Chondrocyte (in vitro differentiated cells): Measurements from ENCODE around the gene NOSTRIN. TPM values are rescaled to one million over a fixed set of nuclear protein-coding genes. Genes with fewer than 3 reads are reported as not detected.

ENCODE experiments used
- DNase-seq: peaks from one replicate; pipeline ENCODE4 v3.0.0; 2021; ENCODE audit warnings: mixed read lengths, low spot score
- H3K27ac Mint-ChIP-seq: one replicate; pipeline ENCODE4 v1.8.0; 2021; ENCODE audit warnings: mild to moderate bottlenecking, moderate library complexity, mixed read lengths; ENCODE audit not compliant: unreplicated experiment
- H3K27me3 Mint-ChIP-seq: 2 replicates; pipeline ENCODE4 v1.8.0; 2021; ENCODE audit warnings: low read depth, mixed read lengths
- H3K36me3 Mint-ChIP-seq: 2 replicates; pipeline ENCODE4 v1.8.0; 2021; ENCODE audit warnings: low read depth, mixed read lengths
- H3K4me1 Mint-ChIP-seq: 2 replicates; pipeline ENCODE4 v1.8.0; 2021; ENCODE audit warnings: low read depth, mild to moderate bottlenecking, mixed read lengths
- H3K4me3 Mint-ChIP-seq: one replicate; pipeline ENCODE4 v1.8.0; 2021; ENCODE audit warnings: mild to moderate bottlenecking, moderate library complexity, mixed read lengths; ENCODE audit not compliant: unreplicated experiment
- H3K9me3 Mint-ChIP-seq: 2 replicates; pipeline ENCODE4 v1.8.0; 2021; ENCODE audit warnings: low read depth, mixed read lengths
- total RNA-seq: library from RNA; stranded (reverse); gene quantifications from 3 replicates; pipeline ENCODE4 v1.2.1, GENCODE V29; 2021
- TF ChIP-seq, protein P1 (sequence below): fragments of 200-600 bp; sonication (generic); IDR thresholded peaks from 2 replicates; pipeline ENCODE4 v1.5.0; 2021; ENCODE audit warnings: antibody characterized with exemption, mild to moderate bottlenecking, moderate library complexity

NOSTRIN gene
- total RNA-seq, 1 donor from 2014 or later: 0.27 TPM

DNA sequence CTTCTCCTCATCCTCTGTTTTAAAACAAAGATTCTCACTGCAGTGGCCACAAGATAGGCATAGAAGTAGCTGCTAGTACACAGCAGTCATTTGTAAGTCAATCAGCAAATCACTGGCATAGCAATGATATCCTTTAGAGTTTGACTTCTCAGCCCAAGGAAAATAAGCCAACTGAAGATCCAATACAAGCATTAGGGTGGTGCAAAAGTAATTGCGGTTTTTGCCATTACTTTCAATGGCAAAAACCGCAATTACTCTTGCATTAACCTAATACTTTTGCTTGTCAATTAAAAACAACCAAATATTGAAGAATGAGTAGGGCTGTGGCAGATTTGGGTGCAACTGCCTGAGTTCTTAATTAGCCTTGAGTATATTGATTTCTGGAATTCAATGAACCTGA is 101.5 kb downstream of the NOSTRIN start:
- H3K9me3 Mint-ChIP-seq: no peaks in the 10 kb centered on the region
- no peak overlapping the region for H3K27ac Mint-ChIP-seq
- no peak for DNase-seq
- H3K4me1 Mint-ChIP-seq: no peaks in the 10 kb centered on the region
- no peak overlapping the region for H3K4me3 Mint-ChIP-seq
- TF ChIP-seq, protein P1, sequence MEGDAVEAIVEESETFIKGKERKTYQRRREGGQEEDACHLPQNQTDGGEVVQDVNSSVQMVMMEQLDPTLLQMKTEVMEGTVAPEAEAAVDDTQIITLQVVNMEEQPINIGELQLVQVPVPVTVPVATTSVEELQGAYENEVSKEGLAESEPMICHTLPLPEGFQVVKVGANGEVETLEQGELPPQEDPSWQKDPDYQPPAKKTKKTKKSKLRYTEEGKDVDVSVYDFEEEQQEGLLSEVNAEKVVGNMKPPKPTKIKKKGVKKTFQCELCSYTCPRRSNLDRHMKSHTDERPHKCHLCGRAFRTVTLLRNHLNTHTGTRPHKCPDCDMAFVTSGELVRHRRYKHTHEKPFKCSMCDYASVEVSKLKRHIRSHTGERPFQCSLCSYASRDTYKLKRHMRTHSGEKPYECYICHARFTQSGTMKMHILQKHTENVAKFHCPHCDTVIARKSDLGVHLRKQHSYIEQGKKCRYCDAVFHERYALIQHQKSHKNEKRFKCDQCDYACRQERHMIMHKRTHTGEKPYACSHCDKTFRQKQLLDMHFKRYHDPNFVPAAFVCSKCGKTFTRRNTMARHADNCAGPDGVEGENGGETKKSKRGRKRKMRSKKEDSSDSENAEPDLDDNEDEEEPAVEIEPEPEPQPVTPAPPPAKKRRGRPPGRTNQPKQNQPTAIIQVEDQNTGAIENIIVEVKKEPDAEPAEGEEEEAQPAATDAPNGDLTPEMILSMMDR: no peak
- peaks cover 8% of the 10 kb centered on the region for H3K27me3 Mint-ChIP-seq
- H3K36me3 Mint-ChIP-seq: no peaks in the 10 kb centered on the region

DNA sequence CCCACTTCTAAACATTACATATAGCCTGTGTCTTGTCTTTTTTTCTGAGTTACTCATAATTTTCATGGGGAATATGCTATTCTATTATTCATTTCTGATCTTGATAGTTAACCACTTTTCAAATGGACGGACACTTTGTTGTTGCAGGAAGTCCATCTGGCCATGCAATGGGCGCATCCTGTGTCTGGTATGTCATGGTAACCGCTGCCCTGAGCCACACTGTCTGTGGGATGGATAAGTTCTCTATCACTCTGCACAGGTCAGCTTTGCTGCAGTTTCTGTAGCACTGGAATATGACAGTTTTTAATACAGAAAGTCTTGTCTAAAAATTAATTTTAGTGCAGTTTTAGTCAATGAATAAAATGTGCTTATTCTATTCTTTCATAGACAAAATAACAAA is 101.9 kb downstream of the NOSTRIN start:
- Mint-ChIP-seq H3K9me3 (no peaks in the 10 kb centered on the region), H3K27me3 (peaks cover 8% of the 10 kb centered on the region), H3K4me3 (no peak overlapping the region), H3K36me3 (no peaks in the 10 kb centered on the region), H3K27ac (no peak overlapping the region), H3K4me1 (no peaks in the 10 kb centered on the region)
- TF ChIP-seq, protein P1: no peak
- DNase-seq: no peak

DNA sequence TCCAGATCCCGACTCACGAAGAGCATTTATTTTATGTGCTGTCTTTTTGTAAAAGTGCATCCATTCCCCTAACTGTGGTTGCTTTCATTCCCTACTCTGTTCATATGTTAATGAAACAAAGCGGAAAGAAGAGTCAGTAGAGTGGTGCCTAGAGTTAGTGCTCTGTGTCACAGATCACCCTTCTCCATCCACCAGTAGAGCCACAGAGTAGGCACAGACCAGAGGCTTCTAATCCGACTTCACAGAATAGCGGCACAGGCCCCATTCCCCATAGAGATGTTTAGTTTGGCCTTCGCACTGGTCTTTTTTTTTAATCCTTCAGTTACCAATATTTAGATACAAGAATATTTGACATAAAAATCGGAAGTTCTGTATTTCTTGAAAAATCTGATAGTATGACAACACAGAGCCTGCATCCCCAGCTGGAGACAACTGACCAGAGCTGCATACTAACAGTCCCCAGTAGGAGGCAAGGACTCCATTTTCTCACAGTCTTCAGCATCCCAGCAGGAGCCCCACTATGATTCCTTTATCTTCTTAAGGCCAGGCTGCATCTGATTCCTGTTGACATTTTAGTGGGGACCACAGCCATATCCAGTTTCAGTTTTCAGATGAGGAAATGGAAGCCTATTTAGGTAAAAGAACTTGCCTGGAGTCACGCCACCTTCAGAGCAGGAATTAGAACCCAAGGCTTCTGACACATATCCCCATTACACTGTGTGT is 105.7 kb downstream of the NOSTRIN start:
- no peaks in the 10 kb centered on the region for H3K9me3 Mint-ChIP-seq
- no peak for DNase-seq
- H3K27me3 Mint-ChIP-seq: peaks cover 26% of the 10 kb centered on the region
- no peak overlapping the region for H3K27ac Mint-ChIP-seq
- TF ChIP-seq, protein P1: no peak
- H3K36me3 Mint-ChIP-seq: no peaks in the 10 kb centered on the region
- H3K4me1 Mint-ChIP-seq: peaks cover 5% of the 10 kb centered on the region
- H3K4me3 Mint-ChIP-seq: no peak overlapping the region

DNA sequence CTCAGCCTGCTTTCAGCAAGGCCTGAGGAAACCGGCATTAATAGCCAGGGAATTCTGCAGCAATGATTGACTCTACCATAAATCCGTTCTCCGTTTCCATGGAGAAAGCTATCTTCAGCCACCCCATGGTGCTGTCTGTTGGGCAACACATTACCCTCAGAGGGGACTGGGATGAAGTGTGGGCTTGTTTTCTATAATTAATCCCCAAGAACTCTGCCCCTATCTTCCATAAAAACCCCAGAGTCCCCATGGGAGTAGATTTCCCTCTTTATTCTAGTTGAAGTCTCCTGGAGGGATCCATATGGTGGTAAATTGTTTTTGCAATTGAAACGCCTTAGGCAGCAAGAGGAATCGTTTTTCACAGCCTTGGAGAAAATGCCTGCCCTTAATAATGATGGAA is 107.9 kb downstream of the NOSTRIN start:
- TF ChIP-seq, protein P1: no peak
- H3K9me3 Mint-ChIP-seq: no peaks in the 10 kb centered on the region
- H3K4me1 Mint-ChIP-seq: peaks cover 5% of the 10 kb centered on the region
- peaks cover 21% of the 10 kb centered on the region for H3K27me3 Mint-ChIP-seq
- no peak overlapping the region for H3K27ac Mint-ChIP-seq
- no peaks in the 10 kb centered on the region for H3K36me3 Mint-ChIP-seq
- H3K4me3 Mint-ChIP-seq: no peak overlapping the region
- DNase-seq: no peak

DNA sequence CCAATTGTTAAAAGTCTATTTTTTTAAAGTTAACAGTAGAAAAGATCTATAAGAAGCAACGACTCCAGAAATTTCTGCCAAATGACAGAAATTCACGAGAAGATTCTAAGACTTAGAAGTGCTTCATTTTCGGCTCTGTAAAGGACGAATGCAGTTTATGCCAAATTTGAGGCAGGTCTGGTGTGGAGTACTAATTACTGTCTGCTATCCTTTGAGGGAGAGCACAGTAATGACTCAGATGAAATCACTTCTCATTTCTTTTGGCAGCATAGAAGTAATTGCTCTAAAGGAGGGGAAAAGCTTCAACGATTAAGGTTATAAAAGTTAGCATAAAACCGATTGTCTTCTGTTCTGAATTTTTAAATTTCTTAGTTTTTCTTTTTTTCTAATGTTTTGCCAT is 110.0 kb downstream of the NOSTRIN start:
- Mint-ChIP-seq H3K27ac (no peak overlapping the region), H3K9me3 (no peaks in the 10 kb centered on the region), H3K4me3 (peak overlapping the region; percentile 68), H3K4me1 (peaks cover 5% of the 10 kb centered on the region), H3K27me3 (peaks cover 18% of the 10 kb centered on the region), H3K36me3 (no peaks in the 10 kb centered on the region)
- no peak for DNase-seq
- TF ChIP-seq, protein P1: no peak
